ENCODE results near the gene PSIP1. TPM values are rescaled to one million over a fixed set of nuclear protein-coding genes. Genes with fewer than 3 reads are reported as not detected.

Gene PSIP1
- total RNA-seq, 1 experiment from 2014 or later = 70.0 TPM

DNA sequence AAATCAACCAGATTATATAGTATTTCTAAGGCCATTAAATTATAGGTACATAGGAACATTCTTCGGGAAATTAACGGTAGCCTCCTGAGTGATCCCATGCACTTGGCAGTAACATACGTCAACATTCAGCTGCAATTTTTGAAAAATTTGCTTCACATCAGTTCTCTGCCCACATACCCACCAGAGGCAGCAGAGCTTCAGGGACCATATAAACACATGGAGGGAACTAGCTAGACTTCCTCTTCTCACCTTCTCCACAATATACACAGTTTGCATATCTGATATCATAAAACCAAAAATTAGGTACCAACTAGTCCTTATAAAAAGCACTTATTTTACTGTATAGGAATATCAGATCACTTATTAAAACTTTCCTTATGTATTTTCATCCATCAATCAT lies 4.8 kb downstream of the PSIP1 start:
- POLR2A ChIA-PET (ENCODE audit: low non-redundant PET) = no interaction called here
- Histone ChIP-seq H3K27me3 (replicated peaks; ENCODE audit: insufficient read depth, low read depth, low read length, poor library complexity) (no peaks in the 10 kb centered on the region), H3K27ac (ENCODE audit: low read depth, low read length, poor library complexity, severe bottlenecking) (no peak overlapping the region), H3K4me1 (ENCODE audit: insufficient read depth, low read length, poor library complexity, severe bottlenecking) (no peaks in the 10 kb centered on the region), H3K9me3 (ENCODE audit: low read depth, low read length, poor library complexity, severe bottlenecking) (no peaks in the 10 kb centered on the region), H3K4me3 (ENCODE audit: low read depth, low read length, poor library complexity, severe bottlenecking) (no peak overlapping the region), H3K36me3 (ENCODE audit: insufficient read depth, low read length, poor library complexity, severe bottlenecking) (peaks cover 18% of the 10 kb centered on the region)
- DNase-seq (ENCODE audit: low spot score) = no peak
- intact Hi-C loops (cut with micrococcal nuclease; ENCODE audit: unreplicated experiment) = no loop called here
- CTCF ChIA-PET = no interaction called here
- no TSS peak for BruUV-seq (replicated peaks)
- TF ChIP-seq, protein P1, sequence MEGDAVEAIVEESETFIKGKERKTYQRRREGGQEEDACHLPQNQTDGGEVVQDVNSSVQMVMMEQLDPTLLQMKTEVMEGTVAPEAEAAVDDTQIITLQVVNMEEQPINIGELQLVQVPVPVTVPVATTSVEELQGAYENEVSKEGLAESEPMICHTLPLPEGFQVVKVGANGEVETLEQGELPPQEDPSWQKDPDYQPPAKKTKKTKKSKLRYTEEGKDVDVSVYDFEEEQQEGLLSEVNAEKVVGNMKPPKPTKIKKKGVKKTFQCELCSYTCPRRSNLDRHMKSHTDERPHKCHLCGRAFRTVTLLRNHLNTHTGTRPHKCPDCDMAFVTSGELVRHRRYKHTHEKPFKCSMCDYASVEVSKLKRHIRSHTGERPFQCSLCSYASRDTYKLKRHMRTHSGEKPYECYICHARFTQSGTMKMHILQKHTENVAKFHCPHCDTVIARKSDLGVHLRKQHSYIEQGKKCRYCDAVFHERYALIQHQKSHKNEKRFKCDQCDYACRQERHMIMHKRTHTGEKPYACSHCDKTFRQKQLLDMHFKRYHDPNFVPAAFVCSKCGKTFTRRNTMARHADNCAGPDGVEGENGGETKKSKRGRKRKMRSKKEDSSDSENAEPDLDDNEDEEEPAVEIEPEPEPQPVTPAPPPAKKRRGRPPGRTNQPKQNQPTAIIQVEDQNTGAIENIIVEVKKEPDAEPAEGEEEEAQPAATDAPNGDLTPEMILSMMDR (conservative IDR thresholded peaks at IDR 0.05; ENCODE audit: low read depth, low read length) = no peak
- no peak for TF ChIP-seq EZH2 (IDR thresholded peaks at IDR 0.05; ENCODE audit: borderline replicate concordance, low read depth, low read length, poor library complexity, severe bottlenecking)

DNA sequence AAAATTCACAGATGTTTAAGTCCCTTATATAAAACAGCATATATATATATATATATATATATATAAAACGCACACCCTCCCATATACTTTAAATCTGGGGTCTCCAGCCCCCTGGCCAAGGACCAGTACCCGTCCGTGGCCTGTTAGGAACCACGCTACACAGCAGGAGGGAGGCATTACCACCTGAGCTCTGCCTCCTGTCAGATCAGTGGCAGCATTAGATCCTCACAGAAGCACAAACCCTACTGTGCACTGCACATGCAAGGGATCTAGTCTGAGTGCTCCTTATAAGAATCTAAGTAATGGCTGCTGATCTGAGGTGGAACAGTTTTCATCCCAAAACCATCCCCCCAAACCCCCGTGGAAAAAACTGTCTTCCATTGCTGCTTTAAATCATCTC lies 9.0 kb downstream of the PSIP1 start:
- no peaks in the 10 kb centered on the region for H3K4me1 ChIP-seq (ENCODE audit: insufficient read depth, low read length, poor library complexity, severe bottlenecking)
- intact Hi-C loops (cut with micrococcal nuclease; ENCODE audit: unreplicated experiment) = no loop called here
- no peak overlapping the region for H3K27ac ChIP-seq (ENCODE audit: low read depth, low read length, poor library complexity, severe bottlenecking)
- H3K4me3 ChIP-seq (ENCODE audit: low read depth, low read length, poor library complexity, severe bottlenecking) = no peak overlapping the region
- no peaks in the 10 kb centered on the region for H3K27me3 ChIP-seq (replicated peaks; ENCODE audit: insufficient read depth, low read depth, low read length, poor library complexity)
- POLR2A ChIA-PET (ENCODE audit: low non-redundant PET) = no interaction called here
- TF ChIP-seq EZH2 (IDR thresholded peaks at IDR 0.05; ENCODE audit: borderline replicate concordance, low read depth, low read length, poor library complexity, severe bottlenecking) = no peak
- TF ChIP-seq, protein P1 (conservative IDR thresholded peaks at IDR 0.05; ENCODE audit: low read depth, low read length) = no peak
- BruUV-seq (replicated peaks) = no TSS peak
- DNase-seq (ENCODE audit: low spot score) = no peak
- H3K36me3 ChIP-seq (ENCODE audit: insufficient read depth, low read length, poor library complexity, severe bottlenecking) = peaks cover 15% of the 10 kb centered on the region
- CTCF ChIA-PET = interaction anchor here (0.6 kb wide), 1 partner anchor 20 kb away, joined by 4 read pairs; no protein-coding TSS in a partner anchor
- H3K9me3 ChIP-seq (ENCODE audit: low read depth, low read length, poor library complexity, severe bottlenecking) = no peaks in the 10 kb centered on the region

DNA sequence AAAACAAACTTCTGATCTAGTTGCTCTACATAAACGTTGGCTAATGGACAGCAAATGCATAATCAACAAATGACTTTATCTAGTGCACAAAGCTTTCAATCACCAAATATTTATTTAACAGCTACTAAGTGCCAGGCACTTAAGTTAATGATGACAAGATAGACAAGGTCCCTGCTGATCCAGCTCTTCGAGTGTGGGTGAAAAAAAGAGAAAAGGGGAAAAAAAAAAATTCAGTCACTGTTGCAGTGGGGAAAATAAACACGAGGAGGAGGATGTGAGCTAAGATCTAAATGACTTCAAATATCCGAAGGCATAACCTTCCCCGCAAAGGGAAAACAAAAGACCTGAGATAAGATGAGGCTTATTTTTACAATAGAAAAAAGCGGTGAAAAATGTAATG lies 9.6 kb downstream of the PSIP1 start:
- peaks cover 14% of the 10 kb centered on the region for H3K36me3 ChIP-seq (ENCODE audit: insufficient read depth, low read length, poor library complexity, severe bottlenecking)
- no peaks in the 10 kb centered on the region for H3K4me1 ChIP-seq (ENCODE audit: insufficient read depth, low read length, poor library complexity, severe bottlenecking)
- no peak overlapping the region for H3K27ac ChIP-seq (ENCODE audit: low read depth, low read length, poor library complexity, severe bottlenecking)
- no peaks in the 10 kb centered on the region for H3K27me3 ChIP-seq (replicated peaks; ENCODE audit: insufficient read depth, low read depth, low read length, poor library complexity)
- H3K4me3 ChIP-seq (ENCODE audit: low read depth, low read length, poor library complexity, severe bottlenecking) = no peak overlapping the region
- intact Hi-C loops (cut with micrococcal nuclease; ENCODE audit: unreplicated experiment) = no loop called here
- CTCF ChIA-PET = interaction anchor here (0.6 kb wide), 1 partner anchor 21 kb away, joined by 4 read pairs; no protein-coding TSS in a partner anchor
- TF ChIP-seq EZH2 (IDR thresholded peaks at IDR 0.05; ENCODE audit: borderline replicate concordance, low read depth, low read length, poor library complexity, severe bottlenecking) = no peak
- TF ChIP-seq, protein P1 (conservative IDR thresholded peaks at IDR 0.05; ENCODE audit: low read depth, low read length) = no peak
- no peak for DNase-seq (ENCODE audit: low spot score)
- H3K9me3 ChIP-seq (ENCODE audit: low read depth, low read length, poor library complexity, severe bottlenecking) = no peaks in the 10 kb centered on the region
- no TSS peak for BruUV-seq (replicated peaks)
- POLR2A ChIA-PET (ENCODE audit: low non-redundant PET) = no interaction called here
